Smooth muscle cell of the umbilical artery (primary cell): ENCODE measurements around the gene AIF1. TPM values are rescaled to one million over a fixed set of nuclear protein-coding genes. Genes with fewer than 3 reads are reported as not detected.

Source experiments
- total RNA-seq: library from RNA; depleted of rRNA; stranded (reverse); fragments of >200 nt; gene quantifications from 2 replicates; pipeline ENCODE4 v1.2.3, GENCODE V29; 2014

Gene AIF1
- total RNA-seq: not detected in 2 replicates

DNA sequence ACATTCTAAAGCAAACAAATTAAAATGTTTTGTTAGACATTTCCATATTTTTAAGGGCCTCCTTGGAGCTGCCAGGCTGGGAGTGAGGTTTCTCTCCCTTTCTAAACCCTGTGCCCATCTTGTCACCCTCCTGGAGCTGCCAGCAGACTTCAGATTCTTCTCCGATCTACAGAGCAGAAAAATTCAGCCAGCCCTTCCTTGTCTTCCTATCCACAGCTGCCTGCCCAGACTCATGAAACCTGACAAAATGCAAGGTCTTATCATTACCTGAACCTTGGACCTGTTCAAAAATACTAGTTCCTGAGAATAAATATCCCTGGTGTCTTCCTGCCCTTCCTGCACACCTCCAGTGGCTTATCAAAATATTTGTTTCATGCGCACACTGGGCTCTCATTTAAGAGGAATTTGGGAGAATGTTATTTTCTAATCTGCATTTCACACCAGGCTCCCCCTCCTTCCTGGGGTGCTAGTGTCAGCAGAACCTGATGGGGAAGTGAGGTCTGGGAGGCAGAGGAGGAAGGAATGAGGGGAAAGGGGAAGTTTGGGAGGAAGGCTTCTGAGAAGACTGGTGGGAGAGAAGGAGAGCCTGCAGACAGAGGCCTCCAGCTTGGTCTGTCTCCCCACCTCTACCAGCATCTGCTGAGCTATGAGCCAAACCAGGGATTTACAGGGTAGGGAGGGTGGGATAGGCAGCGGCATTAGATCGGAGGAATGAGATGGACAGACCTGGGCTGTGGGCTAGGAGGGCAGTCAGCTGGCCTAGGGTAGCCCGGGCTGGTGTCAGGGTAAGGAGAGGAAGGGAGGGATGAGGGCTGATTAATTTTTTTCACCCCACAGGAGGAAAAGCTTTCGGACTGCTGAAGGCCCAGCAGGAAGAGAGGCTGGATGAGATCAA is at the start of gene AIF1:
Gene AIF1, plus strand, starts transcription at position 551 of the 895 bp plus-strand sequence. Its CDS starts 96 bp downstream, at position 647.

DNA sequence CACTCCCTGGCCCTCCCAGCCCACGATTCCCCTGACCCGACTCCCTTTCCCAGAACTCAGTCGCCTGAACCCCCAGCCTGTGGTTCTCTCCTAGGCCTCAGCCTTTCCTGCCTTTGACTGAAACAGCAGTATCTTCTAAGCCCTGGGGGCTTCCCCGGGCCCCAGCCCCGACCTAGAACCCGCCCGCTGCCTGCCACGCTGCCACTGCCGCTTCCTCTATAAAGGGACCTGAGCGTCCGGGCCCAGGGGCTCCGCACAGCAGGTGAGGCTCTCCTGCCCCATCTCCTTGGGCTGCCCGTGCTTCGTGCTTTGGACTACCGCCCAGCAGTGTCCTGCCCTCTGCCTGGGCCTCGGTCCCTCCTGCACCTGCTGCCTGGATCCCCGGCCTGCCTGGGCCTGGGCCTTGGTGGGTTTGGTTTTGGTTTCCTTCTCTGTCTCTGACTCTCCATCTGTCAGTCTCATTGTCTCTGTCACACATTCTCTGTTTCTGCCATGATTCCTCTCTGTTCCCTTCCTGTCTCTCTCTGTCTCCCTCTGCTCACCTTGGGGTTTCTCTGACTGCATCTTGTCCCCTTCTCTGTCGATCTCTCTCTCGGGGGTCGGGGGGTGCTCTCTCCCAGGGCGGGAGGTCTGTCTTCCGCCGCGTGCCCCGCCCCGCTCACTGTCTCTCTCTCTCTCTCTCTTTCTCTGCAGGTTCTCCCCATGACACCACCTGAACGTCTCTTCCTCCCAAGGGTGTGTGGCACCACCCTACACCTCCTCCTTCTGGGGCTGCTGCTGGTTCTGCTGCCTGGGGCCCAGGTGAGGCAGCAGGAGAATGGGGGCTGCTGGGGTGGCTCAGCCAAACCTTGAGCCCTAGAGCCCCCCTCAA is 42.8 kb upstream of the AIF1 start, which contains the start of gene LTA:
Gene LTA, plus strand, starts transcription at position 249 of the 871 bp plus-strand sequence. Its CDS starts 454 bp downstream, at position 703.

DNA sequence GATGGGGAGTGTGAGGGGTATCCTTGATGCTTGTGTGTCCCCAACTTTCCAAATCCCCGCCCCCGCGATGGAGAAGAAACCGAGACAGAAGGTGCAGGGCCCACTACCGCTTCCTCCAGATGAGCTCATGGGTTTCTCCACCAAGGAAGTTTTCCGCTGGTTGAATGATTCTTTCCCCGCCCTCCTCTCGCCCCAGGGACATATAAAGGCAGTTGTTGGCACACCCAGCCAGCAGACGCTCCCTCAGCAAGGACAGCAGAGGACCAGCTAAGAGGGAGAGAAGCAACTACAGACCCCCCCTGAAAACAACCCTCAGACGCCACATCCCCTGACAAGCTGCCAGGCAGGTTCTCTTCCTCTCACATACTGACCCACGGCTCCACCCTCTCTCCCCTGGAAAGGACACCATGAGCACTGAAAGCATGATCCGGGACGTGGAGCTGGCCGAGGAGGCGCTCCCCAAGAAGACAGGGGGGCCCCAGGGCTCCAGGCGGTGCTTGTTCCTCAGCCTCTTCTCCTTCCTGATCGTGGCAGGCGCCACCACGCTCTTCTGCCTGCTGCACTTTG is 39.6 kb upstream of the AIF1 start, which contains the start of gene TNF:
Gene TNF, plus strand, starts transcription at position 231 of the 567 bp plus-strand sequence. Its CDS starts 177 bp downstream, at position 408.

DNA sequence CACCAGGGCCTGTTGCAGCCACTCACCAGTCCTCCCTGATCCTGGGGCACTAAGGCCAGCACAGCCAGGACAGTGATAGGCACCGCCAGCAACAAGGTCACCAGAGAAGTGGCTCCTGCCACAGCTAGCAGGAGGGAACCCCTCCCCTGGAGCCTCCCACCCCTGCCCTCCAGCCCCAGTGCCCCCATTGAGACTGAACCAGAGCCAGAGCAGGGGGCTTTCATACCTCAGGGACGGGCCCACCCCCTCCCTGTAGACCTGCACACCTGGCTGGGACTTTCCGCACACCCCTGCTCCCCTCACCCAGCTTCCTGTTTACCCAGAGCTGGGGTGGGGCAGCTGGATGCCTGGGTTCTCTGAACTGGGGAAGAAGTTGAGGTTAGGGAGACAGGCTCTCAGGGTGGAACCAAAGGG is 32.8 kb upstream of the AIF1 start, which contains the start of gene LTB:
Gene LTB, minus strand, starts transcription at position 195 of the 414 bp plus-strand sequence. Its CDS starts 7 bp downstream, at position 188.

DNA sequence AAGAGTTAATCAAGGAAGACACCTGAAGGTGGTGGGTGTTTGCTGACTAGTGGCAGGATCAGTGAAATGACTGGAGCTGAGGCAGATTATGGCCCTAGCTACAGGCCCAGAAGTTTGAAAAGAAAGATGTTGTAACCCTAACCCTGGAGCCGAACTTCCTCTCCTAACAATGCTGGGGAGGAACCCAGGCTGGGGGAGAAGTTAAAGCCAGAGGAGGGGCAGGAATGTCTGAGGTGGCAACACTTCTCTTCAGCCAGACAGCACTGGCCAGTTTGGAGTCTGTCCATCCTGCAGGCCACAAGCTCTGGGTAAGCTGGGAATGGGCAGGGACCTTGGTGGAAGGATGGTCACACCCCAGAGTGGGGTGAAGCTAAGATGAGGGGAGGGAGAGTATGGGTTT is 29.0 kb upstream of the AIF1 start, which contains the start of gene LST1:
Gene LST1, plus strand, starts transcription at position 270 of the 400 bp plus-strand sequence. CDS start 1,023 bp downstream, outside the sequence.

DNA sequence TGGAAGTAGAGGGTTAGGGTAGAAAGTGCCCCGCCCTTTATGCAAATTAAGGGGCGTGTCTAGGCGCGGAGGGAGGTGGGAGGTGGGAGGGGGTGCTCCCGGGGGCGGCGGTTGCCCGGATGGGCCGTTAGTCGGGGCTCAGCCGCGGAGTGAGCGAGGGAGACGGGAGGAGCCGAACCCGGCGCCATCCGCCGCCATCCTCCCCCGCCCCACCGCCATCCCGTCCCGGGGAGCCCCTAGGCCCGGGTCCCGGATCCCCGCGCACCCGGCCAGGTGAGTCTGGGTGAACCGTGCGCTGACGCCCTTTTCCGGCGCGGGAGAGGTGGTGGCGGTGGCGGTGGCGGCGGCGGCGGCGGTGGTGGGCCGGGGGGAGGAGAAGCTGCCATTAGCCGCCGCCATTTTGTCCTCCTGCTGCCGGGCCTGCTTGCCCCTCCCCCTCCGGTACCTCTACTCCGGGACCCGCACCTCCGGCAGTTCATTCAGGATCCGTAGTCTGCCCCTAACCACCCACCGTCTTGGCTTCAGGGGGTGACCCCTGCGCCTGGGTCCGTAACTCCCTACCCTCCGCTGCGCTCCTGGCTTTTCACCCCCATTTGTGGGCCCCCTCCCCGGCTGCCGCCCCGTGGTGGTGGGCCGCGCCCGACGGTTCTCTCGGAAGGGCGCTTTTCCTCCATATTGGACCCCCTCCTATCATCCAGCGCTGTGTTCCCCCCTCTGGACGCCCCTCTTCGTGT is 5.7 kb downstream of the AIF1 start, which contains the start of gene PRRC2A:
Gene PRRC2A, plus strand, starts transcription at position 130 of the 734 bp plus-strand sequence. CDS start 2,075 bp downstream, outside the sequence.

DNA sequence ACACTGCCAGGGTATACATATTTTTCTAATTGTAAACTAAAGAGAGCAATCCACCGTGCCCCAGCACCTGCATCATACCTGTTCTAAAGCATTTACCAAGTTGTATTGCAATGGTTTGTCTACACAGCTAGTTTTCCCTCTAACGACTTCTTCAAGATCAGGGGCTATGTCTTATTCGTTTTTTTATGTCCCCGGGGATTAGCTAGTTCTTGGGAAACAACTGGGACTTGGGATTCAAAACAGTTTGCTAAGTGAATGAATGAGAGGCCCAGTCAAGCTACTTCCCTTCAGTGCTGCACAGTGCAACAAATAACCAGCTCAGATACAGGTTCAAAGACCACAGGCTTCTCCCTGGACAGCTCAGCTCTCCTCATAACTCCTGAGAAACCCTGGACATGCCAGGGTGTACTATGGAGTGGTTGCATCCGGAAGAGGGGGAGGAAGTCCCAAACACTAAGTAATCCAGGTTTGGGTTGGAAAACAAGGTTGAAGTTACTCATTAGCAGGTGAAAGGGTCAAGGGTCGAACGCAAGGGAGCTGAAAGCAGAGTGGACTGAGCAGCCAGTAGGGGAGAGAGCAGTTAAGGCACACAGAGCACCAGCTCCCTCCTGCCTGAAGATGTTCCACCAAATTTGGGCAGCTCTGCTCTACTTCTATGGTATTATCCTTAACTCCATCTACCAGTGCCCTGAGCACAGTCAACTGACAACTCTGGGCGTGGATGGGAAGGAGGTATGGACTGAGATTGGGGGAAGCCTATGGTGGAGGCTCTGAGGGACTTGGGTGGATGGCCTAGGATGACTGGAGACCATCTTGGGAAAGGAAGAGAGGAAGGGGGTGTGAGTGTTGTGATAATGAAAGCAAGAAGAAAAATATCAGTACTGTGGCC is 40.6 kb downstream of the AIF1 start, which contains the start of gene APOM:
Gene APOM, plus strand, starts transcription at position 546 of the 889 bp plus-strand sequence. Its CDS starts 73 bp downstream, at position 619.

DNA sequence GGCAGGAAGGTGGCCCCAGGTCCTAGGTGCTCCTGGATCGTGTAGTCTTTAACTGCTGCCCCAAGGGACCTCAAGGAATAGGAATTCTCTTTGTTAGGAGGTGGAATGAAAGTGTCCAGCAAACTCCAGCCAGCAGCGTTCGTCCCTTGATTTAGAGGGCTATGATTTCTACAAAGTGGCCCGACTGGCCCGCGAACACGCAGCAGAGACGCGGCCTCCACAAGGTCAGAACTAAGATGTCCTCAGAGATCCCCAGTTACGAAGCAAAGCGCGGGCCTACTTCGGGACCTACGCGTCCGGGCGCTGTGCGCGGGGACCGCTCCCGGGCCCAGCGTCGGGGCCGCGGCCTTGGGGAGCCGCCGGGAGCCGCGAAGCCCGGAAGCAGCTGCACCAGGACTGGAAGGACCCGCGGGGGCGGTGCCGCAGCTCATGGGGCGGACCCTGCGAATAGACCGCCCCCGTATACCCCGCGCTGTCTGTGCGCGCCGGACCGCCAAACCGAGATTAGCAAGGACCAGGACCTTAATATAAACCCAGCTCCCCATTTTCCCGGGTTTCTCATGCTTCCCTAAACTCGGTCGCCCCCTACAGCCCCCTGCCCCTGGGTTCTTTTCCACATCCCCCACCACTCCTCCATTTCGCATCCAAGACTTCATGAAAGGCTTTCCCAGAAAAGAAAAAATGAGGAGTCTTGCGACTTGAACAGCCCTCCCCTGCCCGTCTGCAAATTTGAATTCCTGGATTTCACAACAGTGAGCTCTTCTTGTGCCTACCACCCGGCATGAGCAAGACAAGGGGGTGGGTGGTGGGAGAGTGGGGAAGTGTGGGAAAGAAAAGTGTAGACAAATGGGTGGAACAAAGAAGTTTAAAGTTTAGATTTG is 45.6 kb downstream of the AIF1 start, which contains the start of gene C6orf47:
Gene C6orf47, minus strand, starts transcription at position 398 of the 881 bp plus-strand sequence. CDS start 831 bp downstream, outside the sequence.

DNA sequence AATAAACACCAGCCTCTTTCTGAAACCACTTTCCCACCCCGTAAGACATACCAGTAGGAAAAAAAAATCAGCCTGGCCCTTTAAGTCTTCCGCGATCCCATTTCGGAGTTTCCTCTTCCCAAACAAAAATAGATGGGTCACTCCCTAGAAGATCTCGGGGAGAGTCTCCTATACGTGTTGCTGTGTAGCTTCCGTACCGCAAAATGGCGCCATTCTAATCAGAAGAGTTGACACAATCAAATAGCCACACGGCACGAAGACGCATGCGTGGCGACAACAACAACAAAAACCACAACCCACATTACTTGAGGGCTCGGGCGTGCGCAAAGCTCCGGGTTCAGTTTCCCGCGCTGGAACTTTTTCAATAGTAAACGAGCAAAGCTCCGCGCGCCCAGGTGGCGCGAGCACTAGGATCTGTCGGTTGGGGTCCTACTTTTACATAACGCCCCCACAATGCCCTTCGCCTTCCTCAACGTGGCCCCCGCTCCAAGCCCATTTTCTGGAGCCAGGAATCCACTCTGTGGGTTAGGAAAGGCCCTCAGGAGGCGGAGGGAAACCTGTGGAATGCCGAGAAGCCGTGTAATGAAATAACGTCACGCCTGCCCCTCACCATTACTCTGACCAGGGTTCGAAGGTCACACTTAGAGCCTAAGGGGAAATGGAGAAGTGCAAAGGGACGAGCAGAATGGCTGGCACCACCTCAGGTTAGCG is 49.9 kb downstream of the AIF1 start, which contains the start of gene GPANK1:
Gene GPANK1, minus strand, starts transcription at position 208 of the 711 bp plus-strand sequence. CDS start 519 bp downstream, outside the sequence.

DNA sequence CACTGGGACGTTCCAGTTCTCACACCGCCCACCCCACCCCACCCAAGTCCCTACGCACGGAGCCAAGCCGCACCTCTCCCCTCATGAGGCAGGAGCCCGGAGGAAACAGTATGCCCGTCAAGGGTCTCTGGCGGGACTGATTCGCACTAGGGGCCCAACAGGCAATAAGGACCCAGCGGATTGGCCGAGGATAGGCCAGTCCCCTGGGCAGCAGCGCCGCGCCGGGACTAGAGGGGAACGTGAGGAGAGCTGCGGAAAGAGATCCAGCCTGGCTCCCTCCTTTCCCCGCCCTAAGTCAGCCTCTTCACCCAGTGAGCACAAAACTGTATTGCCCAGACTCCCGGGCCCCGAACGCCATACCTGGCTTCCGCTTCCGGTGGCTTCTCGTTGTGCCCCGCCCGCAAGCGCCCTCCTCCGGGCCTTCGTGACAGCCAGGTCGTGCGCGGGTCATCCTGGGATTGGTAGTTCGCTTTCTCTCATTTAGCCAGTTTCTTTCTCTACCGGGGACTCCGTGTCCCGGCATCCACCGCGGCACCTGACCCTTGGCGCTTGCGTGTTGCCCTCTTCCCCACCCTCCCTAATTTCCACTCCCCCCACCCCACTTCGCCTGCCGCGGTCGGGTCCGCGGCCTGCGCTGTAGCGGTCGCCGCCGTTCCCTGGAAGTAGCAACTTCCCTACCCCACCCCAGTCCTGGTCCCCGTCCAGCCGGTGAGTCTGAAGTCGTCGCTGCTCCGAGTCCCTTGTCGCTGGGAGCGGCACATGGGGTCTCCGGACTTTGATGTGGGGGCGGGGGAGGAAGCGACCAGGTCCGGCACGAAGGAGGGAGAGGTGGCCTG is 50.7 kb downstream of the AIF1 start, which contains the start of gene CSNK2B:
Gene CSNK2B, plus strand, starts transcription at position 580 of the 836 bp plus-strand sequence. CDS start 752 bp downstream, outside the sequence.

Other genes starting within 250 kb of the AIF1 start
- gene MICA, start 211.6 kb upstream of the AIF1 start, total RNA-seq: 83.3 and 207 TPM in 2 replicates
- gene MICB, start 117.1 kb upstream of the AIF1 start, total RNA-seq: 6.5 and 9.6 TPM in 2 replicates
- gene MCCD1, start 86.3 kb upstream of the AIF1 start, total RNA-seq: not detected in 2 replicates
- 222 and 273 TPM in 2 replicates for gene DDX39B, start 73.2 kb upstream of the AIF1 start, total RNA-seq
- 2.6 and 3.3 TPM in 2 replicates for gene ATP6V1G2, start 68.6 kb upstream of the AIF1 start, total RNA-seq
- 12.0 and 23.5 TPM in 2 replicates for gene NFKBIL1, start 67.6 kb upstream of the AIF1 start, total RNA-seq
- not detected in 2 replicates for gene LTA, start 42.9 kb upstream of the AIF1 start, total RNA-seq
- gene TNF, start 39.7 kb upstream of the AIF1 start, total RNA-seq: under 0.01 TPM in 1 of 2 replicates, not detected in the other
- not detected in 2 replicates for gene LTB, start 32.8 kb upstream of the AIF1 start, total RNA-seq
- gene LST1, start 29.0 kb upstream of the AIF1 start, total RNA-seq: not detected in 2 replicates
- not detected in 2 replicates for gene NCR3, start 22.2 kb upstream of the AIF1 start, total RNA-seq
- 29.1 and 76.5 TPM in 2 replicates for gene PRRC2A, start 5.5 kb downstream of the AIF1 start, total RNA-seq
- 116 and 226 TPM in 2 replicates for gene BAG6, start 37.4 kb downstream of the AIF1 start, total RNA-seq
- 0.60 and 0.89 TPM in 2 replicates for gene APOM, start 40.7 kb downstream of the AIF1 start, total RNA-seq
- gene C6orf47, start 45.5 kb downstream of the AIF1 start, total RNA-seq: 16.6 and 22.0 TPM in 2 replicates
- gene GPANK1, start 49.8 kb downstream of the AIF1 start, total RNA-seq: 10.1 and 10.3 TPM in 2 replicates
- gene CSNK2B, start 50.8 kb downstream of the AIF1 start, total RNA-seq: 73.6 and 90.3 TPM in 2 replicates
- 2.9 and 3.0 TPM in 2 replicates for gene LY6G5B, start 54.7 kb downstream of the AIF1 start, total RNA-seq
- 0.51 and 0.59 TPM in 2 replicates for gene LY6G5C, start 65.8 kb downstream of the AIF1 start, total RNA-seq
- gene ABHD16A, start 88.1 kb downstream of the AIF1 start, total RNA-seq: 38.6 and 56.1 TPM in 2 replicates
- not detected in 2 replicates for gene LY6G6F, start 91.6 kb downstream of the AIF1 start, total RNA-seq
- not detected in 2 replicates for gene LY6G6D, start 100.1 kb downstream of the AIF1 start, total RNA-seq
- not detected in 2 replicates for gene LY6G6C, start 106.5 kb downstream of the AIF1 start, total RNA-seq
- gene MPIG6B, start 108.1 kb downstream of the AIF1 start, total RNA-seq: not detected in 2 replicates
- gene DDAH2, start 114.1 kb downstream of the AIF1 start, total RNA-seq: 54.9 and 59.1 TPM in 2 replicates
- 514 and 620 TPM in 2 replicates for gene CLIC1, start 121.3 kb downstream of the AIF1 start, total RNA-seq
- gene MSH5, start 124.8 kb downstream of the AIF1 start, total RNA-seq: 3.6 and 10.9 TPM in 2 replicates
- gene SAPCD1, start 147.4 kb downstream of the AIF1 start, total RNA-seq: 1.2 TPM in 2 replicates
- gene VWA7, start 162.1 kb downstream of the AIF1 start, total RNA-seq: 0.09 TPM in 1 of 2 replicates, not detected in the other
- 67.4 and 123 TPM in 2 replicates for gene VARS1, start 180.5 kb downstream of the AIF1 start, total RNA-seq
- gene LSM2, start 191.7 kb downstream of the AIF1 start, total RNA-seq: 17.2 and 18.4 TPM in 2 replicates
- gene HSPA1L, start 200.0 kb downstream of the AIF1 start, total RNA-seq: 1.2 and 2.1 TPM in 2 replicates
- 73.6 and 99.1 TPM in 2 replicates for gene HSPA1A, start 200.3 kb downstream of the AIF1 start, total RNA-seq
- gene HSPA1B, start 212.5 kb downstream of the AIF1 start, total RNA-seq: 84.9 and 117 TPM in 2 replicates
- gene NEU1, start 247.6 kb downstream of the AIF1 start, total RNA-seq: 72.0 and 133 TPM in 2 replicates